Measurements from ENCODE around the gene IPO4. TPM values are rescaled to one million over a fixed set of nuclear protein-coding genes. Genes with fewer than 3 reads are reported as not detected.

Gene IPO4
- total and polyA plus RNA-seq, 5 experiments from 2014 or later, result 20.2 to 27.5 (median 24.4) TPM

GRCh38 chr14:24150061-24150460 lies 38.6 kb downstream of the IPO4 start:
- no peak for ATAC-seq
- Mint-ChIP-seq H3K27me3 (no peaks in the 10 kb centered on the region), H3K27ac (peak overlapping the region in 2 of 10 donors; percentile 41 to 47), H3K36me3 (peaks cover 0 to 49% (median 12%) of the 10 kb centered on the region in 3 donors), H3K4me1 (peaks cover 17 to 49% (median 48%) of the 10 kb centered on the region in 4 donors), H3K4me3 (peak overlapping the region in 1 of 10 donors; percentile 63), H3K9me3 (no peaks in the 10 kb centered on the region)
- POLR2A ChIA-PET, result interaction anchor here (0.6 to 1.5 kb wide), 4 partner anchors 11 to 36 kb away, joined by 3 to 6 read pairs (median 4); partner anchors contain the start of genes DCAF11, IRF9, NRL and PSME1
- DNase-seq, result no peak

- Mint-ChIP-seq H3K36me3 (peaks cover 0 to 46% (median 12%) of the 10 kb centered on the region in 3 donors), H3K27me3 (no peaks in the 10 kb centered on the region), H3K4me3 (peak overlapping the region in 9 of 10 donors; percentile 39 to 100 (median 91)), H3K27ac (peak overlapping the region in 3 of 10 donors; percentile 15 to 57 (median 38)), H3K4me1 (peaks cover 17 to 54% (median 52%) of the 10 kb centered on the region in 4 donors), H3K9me3 (no peaks in the 10 kb centered on the region)
- DNase-seq (no peak), ATAC-seq (no peak)
- POLR2A ChIA-PET, result interaction anchor here (1.4 to 5.1 kb wide), 5 partner anchors 7 to 35 kb away, joined by 3 to 55 read pairs (median 8); partner anchors contain the start of genes DCAF11, IRF9, NRL and PSME1
These were observed 39.2 kb downstream of the IPO4 start for GRCh38 chr14:24149302-24149969.

GRCh38 chr14:24147761-24148428 lies 40.7 kb downstream of the IPO4 start:
- POLR2A ChIA-PET, result interaction anchor here (0.9 to 5.1 kb wide), 13 partner anchors 9 to 94 kb away, joined by 3 to 84 read pairs (median 13); partner anchors contain the start of genes DCAF11, IPO4, IRF9 and NRL
- H3K4me3 Mint-ChIP-seq, result peak overlapping the region; percentile 86 to 100 (median 92)
- peak overlapping the region; percentile 57 to 86 (median 79) for H3K27ac Mint-ChIP-seq
- peaks cover 0 to 53% (median 12%) of the 10 kb centered on the region in 3 donors for H3K36me3 Mint-ChIP-seq
- ATAC-seq (no peak), DNase-seq (no peak)
- H3K9me3 Mint-ChIP-seq, result no peaks in the 10 kb centered on the region
- H3K4me1 Mint-ChIP-seq, result peaks cover 19 to 68% (median 65%) of the 10 kb centered on the region in 4 donors
- H3K27me3 Mint-ChIP-seq, result no peaks in the 10 kb centered on the region

- Mint-ChIP-seq H3K36me3 (peaks cover 0 to 48% (median 12%) of the 10 kb centered on the region in 3 donors), H3K4me3 (peak within 1 kb of the TSS; percentile 94 to 100 (median 98)), H3K27me3 (no peaks in the 10 kb centered on the region), H3K9me3 (no peaks in the 10 kb centered on the region), H3K27ac (peak within 1 kb of the TSS; percentile 91 to 99 (median 96)), H3K4me1 (peaks cover 22 to 71% (median 69%) of the 10 kb centered on the region in 4 donors)
- ATAC-seq (peak; percentile 87 to 90), DNase-seq (peak; percentile 91 to 98 (median 96))
- POLR2A ChIA-PET, result interaction anchor here (1.0 to 5.1 kb wide), 17 partner anchors 10 to 284 kb away, joined by 3 to 84 read pairs (median 12); partner anchors contain the start of genes CHMP4A, DCAF11, IPO4 and IRF9
These were observed 41.4 kb downstream of the IPO4 start, which contains the start of gene RNF31 for GRCh38 chr14:24146978-24147760. Gene RNF31, plus strand, starts transcription at chr14:24147498. Its CDS starts 201 bp downstream, at chr14:24147699.

- H3K4me1 Mint-ChIP-seq, result peaks cover 25 to 76% (median 73%) of the 10 kb centered on the region in 4 donors
- H3K27ac Mint-ChIP-seq, result peak within 1 kb of the TSS; percentile 91 to 99 (median 96)
- peak; percentile 57 to 64 for ATAC-seq
- POLR2A ChIA-PET, result interaction anchor here (1.0 to 5.1 kb wide), 17 partner anchors 9 to 285 kb away, joined by 3 to 84 read pairs (median 12); partner anchors contain the start of genes CHMP4A, DCAF11, IPO4 and IRF9
- no peaks in the 10 kb centered on the region for H3K27me3 Mint-ChIP-seq
- H3K36me3 Mint-ChIP-seq, result peaks cover 0 to 41% (median 12%) of the 10 kb centered on the region in 3 donors
- peak; percentile 71 to 91 (median 82) for DNase-seq
- peak within 1 kb of the TSS; percentile 94 to 100 (median 98) for H3K4me3 Mint-ChIP-seq
- no peaks in the 10 kb centered on the region for H3K9me3 Mint-ChIP-seq
These were observed 42.1 kb downstream of the IPO4 start, which contains the start of gene PSME2 for GRCh38 chr14:24146453-24146977. Gene PSME2, minus strand, starts transcription at chr14:24146610. Its CDS starts 29 bp downstream, at chr14:24146581.

GRCh38 chr14:24145690-24146452 lies 42.7 kb downstream of the IPO4 start:
- Mint-ChIP-seq H3K4me3 (peak overlapping the region; percentile 94 to 100 (median 98)), H3K4me1 (peaks cover 23 to 78% (median 74%) of the 10 kb centered on the region in 4 donors), H3K36me3 (peaks cover 0 to 35% (median 9%) of the 10 kb centered on the region in 3 donors), H3K9me3 (no peaks in the 10 kb centered on the region), H3K27me3 (no peaks in the 10 kb centered on the region), H3K27ac (peak overlapping the region; percentile 91 to 99 (median 96))
- ATAC-seq (no peak), DNase-seq (no peak)
- POLR2A ChIA-PET, result interaction anchor here (0.6 to 5.1 kb wide), 15 partner anchors 9 to 285 kb away, joined by 3 to 84 read pairs (median 12); partner anchors contain the start of genes CHMP4A, DCAF11, IRF9 and NRL

- H3K4me3 Mint-ChIP-seq, result peak overlapping the region; percentile 94 to 100 (median 98)
- H3K27me3 Mint-ChIP-seq, result no peaks in the 10 kb centered on the region
- peaks cover 0 to 29% (median 4%) of the 10 kb centered on the region in 3 donors for H3K36me3 Mint-ChIP-seq
- H3K4me1 Mint-ChIP-seq, result peaks cover 23 to 77% (median 74%) of the 10 kb centered on the region in 4 donors
- no peak for ATAC-seq
- H3K27ac Mint-ChIP-seq, result peak overlapping the region in 8 of 10 donors; percentile 62 to 99 (median 92)
- no peak for DNase-seq
- no peaks in the 10 kb centered on the region for H3K9me3 Mint-ChIP-seq
- POLR2A ChIA-PET, result interaction anchor here (0.6 to 5.1 kb wide), 9 partner anchors 8 to 97 kb away, joined by 3 to 84 read pairs (median 12); partner anchors contain the start of genes DCAF11, IRF9, NRL and PSME1
These were observed 43.4 kb downstream of the IPO4 start for GRCh38 chr14:24145219-24145618.

GRCh38 chr14:24144451-24144850 lies 44.2 kb downstream of the IPO4 start:
- Mint-ChIP-seq H3K27me3 (no peaks in the 10 kb centered on the region), H3K4me1 (peaks cover 25 to 78% (median 71%) of the 10 kb centered on the region in 4 donors), H3K9me3 (no peaks in the 10 kb centered on the region), H3K36me3 (peaks cover 0 to 27% (median 4%) of the 10 kb centered on the region in 3 donors), H3K27ac (peak overlapping the region in 8 of 10 donors; percentile 8 to 87 (median 48)), H3K4me3 (peak overlapping the region in 7 of 10 donors; percentile 5 to 70 (median 50))
- POLR2A ChIA-PET, result interaction anchor here (1.2 to 5.1 kb wide), 4 partner anchors 8 to 29 kb away, joined by 3 to 55 read pairs (median 4); partner anchors contain the start of genes IRF9 and PSME1
- DNase-seq, result no peak
- no peak for ATAC-seq

- peak overlapping the region in 6 of 10 donors; percentile 26 to 58 (median 38) for H3K4me3 Mint-ChIP-seq
- H3K27me3 Mint-ChIP-seq, result no peaks in the 10 kb centered on the region
- H3K9me3 Mint-ChIP-seq, result no peaks in the 10 kb centered on the region
- peaks cover 28 to 78% (median 70%) of the 10 kb centered on the region in 4 donors for H3K4me1 Mint-ChIP-seq
- no peak for ATAC-seq
- POLR2A ChIA-PET, result interaction anchor here (0.8 to 1.3 kb wide), 5 partner anchors 7 to 30 kb away, joined by 3 to 4 read pairs (median 3); partner anchors contain the start of genes IRF9 and PSME1
- no peak for DNase-seq
- H3K27ac Mint-ChIP-seq, result peak overlapping the region in 4 of 10 donors; percentile 15 to 94 (median 50)
- H3K36me3 Mint-ChIP-seq, result peaks cover 0 to 30% (median 4%) of the 10 kb centered on the region in 3 donors
These were observed 45.1 kb downstream of the IPO4 start for GRCh38 chr14:24143511-24143910.
